Liver (tissue), 9 donors: ENCODE data around the gene CDK19. TPM values are rescaled to one million over a fixed set of nuclear protein-coding genes. Genes with fewer than 3 reads are reported as not detected.

Source experiments
- DNase-seq: peaks from one replicate; pipeline ENCODE4 v3.0.0-alpha.2; 2017; ENCODE audit warnings: low spot score
- H3K27ac ChIP-seq, 2 donors: one replicate each; pipeline ENCODE4 v1.7.0; 2013; ENCODE audit warnings: inconsistent platforms in 2 of 2, low read length in 2 of 2, control low read depth in 1 of 2, low read depth in 1 of 2, mild to moderate bottlenecking in 1 of 2
- H3K27me3 ChIP-seq, 4 donors: one replicate each; pipeline versions ENCODE4 v1.6.1 to v1.7.0; 2013; ENCODE audit warnings: low read length in 3 of 4, inconsistent platforms in 1 of 4, mild to moderate bottlenecking in 1 of 4, moderate library complexity in 1 of 4; ENCODE audit not compliant: control insufficient read depth in 4 of 4, insufficient read depth in 4 of 4
- H3K36me3 ChIP-seq, 4 donors: one replicate each; pipeline versions ENCODE4 v1.6.1 to v1.7.0; 2013; ENCODE audit warnings: low read length in 3 of 4, mild to moderate bottlenecking in 3 of 4, low read depth in 1 of 4, moderate library complexity in 1 of 4; ENCODE audit not compliant: control insufficient read depth in 4 of 4, insufficient read depth in 3 of 4
- H3K4me1 ChIP-seq, 4 donors: one replicate each; pipeline versions ENCODE4 v1.6.1 to v1.7.0; 2013; ENCODE audit warnings: low read length in 3 of 4, mild to moderate bottlenecking in 3 of 4, moderate library complexity in 1 of 4; ENCODE audit not compliant: control insufficient read depth in 4 of 4, insufficient read depth in 4 of 4
- H3K4me3 ChIP-seq, 3 donors: one replicate each; pipeline versions ENCODE4 v1.6.1 to v1.7.0; 2013; ENCODE audit warnings: low read length in 3 of 3, control low read depth in 1 of 3, low read depth in 1 of 3, mild to moderate bottlenecking in 1 of 3
- H3K9ac ChIP-seq, 2 donors: one replicate each; pipeline ENCODE4 v1.7.0; 2013; ENCODE audit warnings: low read length in 2 of 2, mild to moderate bottlenecking in 2 of 2, moderate library complexity in 2 of 2, control low read depth in 1 of 2, low read depth in 1 of 2
- H3K9me3 ChIP-seq, 4 donors: one replicate each; pipeline versions ENCODE4 v1.6.1 to v1.7.0; 2013; ENCODE audit warnings: low read length in 3 of 4; ENCODE audit not compliant: control insufficient read depth in 4 of 4
- EGR1 ChIP-seq, 2 donors: IDR thresholded peaks; 2 replicates each; pipeline ENCODE4 v1.6.1; 2016 to 2018; ENCODE audit warnings: antibody characterized with exemption in 2 of 2, low read depth in 2 of 2
- FOXA1 ChIP-seq: IDR thresholded peaks from 2 replicates; pipeline ENCODE4 v1.6.1; 2016; ENCODE audit warnings: antibody characterized with exemption
- FOXA2 ChIP-seq: IDR thresholded peaks from 2 replicates; pipeline ENCODE4 v1.6.1; 2016; ENCODE audit warnings: antibody characterized with exemption
- GABPA ChIP-seq, 2 donors: IDR thresholded peaks in 1 of 2; conservative IDR thresholded peaks in 1 of 2; 2 replicates each; pipeline ENCODE4 v1.6.1; 2016; ENCODE audit warnings: antibody characterized with exemption in 2 of 2, mild to moderate bottlenecking in 1 of 2, moderate library complexity in 1 of 2
- HNF4A ChIP-seq, 2 donors: conservative IDR thresholded peaks; 2 replicates each; pipeline ENCODE4 v1.6.1; 2016; ENCODE audit warnings: antibody characterized with exemption in 2 of 2, mild to moderate bottlenecking in 2 of 2
- HNF4G ChIP-seq: IDR thresholded peaks from 2 replicates; pipeline ENCODE4 v1.6.1; 2016; ENCODE audit warnings: antibody characterized with exemption
- JUND ChIP-seq, 2 donors: IDR thresholded peaks; 2 replicates each; pipeline ENCODE4 v1.6.1; 2016; ENCODE audit warnings: antibody characterized with exemption in 2 of 2
- NR2F2 ChIP-seq: IDR thresholded peaks from 2 replicates; pipeline ENCODE4 v1.6.1; 2016; ENCODE audit warnings: antibody characterized with exemption
- RAD21 ChIP-seq, 2 donors: IDR thresholded peaks; 2 replicates each; pipeline ENCODE4 v1.6.1; 2016; ENCODE audit warnings: antibody characterized with exemption in 2 of 2, mild to moderate bottlenecking in 2 of 2
- RXRA ChIP-seq, 2 donors: IDR thresholded peaks; 2 replicates each; pipeline ENCODE4 v1.6.1; 2017 to 2018; ENCODE audit warnings: antibody characterized with exemption in 2 of 2, mild to moderate bottlenecking in 1 of 2
- SP1 ChIP-seq: IDR thresholded peaks from 2 replicates; pipeline ENCODE4 v1.6.1; 2018; ENCODE audit warnings: antibody characterized with exemption, mild to moderate bottlenecking
- TAF1 ChIP-seq: conservative IDR thresholded peaks from 2 replicates; pipeline ENCODE4 v1.6.1; 2016; ENCODE audit warnings: antibody characterized with exemption, mild to moderate bottlenecking
- YY1 ChIP-seq: IDR thresholded peaks from 2 replicates; pipeline ENCODE4 v1.6.1; 2016; ENCODE audit warnings: antibody characterized with exemption, mild to moderate bottlenecking
- WGBS: extraction: QIAGEN DNeasy Blood & Tissue Kit; methylation state at CpG from one replicate; pipeline ENCODE4 v1.1.7; 2013; 5-methylcytosine and 5-hydroxymethylcytosine counted together
- polyA plus RNA-seq, 2 donors: library from polyadenylated mRNA; stranded (reverse) in 1 of 2; unstranded in 1 of 2; fragments of 200-250 nt in 1 of 2; fragments of >200 nt in 1 of 2; fragmentation: Nextera tagmentation in 1 of 2; extraction: Ambion mirVana in 1 of 2; gene quantifications; one replicate each; pipeline versions ENCODE4 v1.2.1 to v1.2.3, GENCODE V29; 2013 to 2015
- total RNA-seq, 2 donors: library from RNA; depleted of rRNA; stranded (reverse); fragments of >200 nt; gene quantifications; one replicate each; pipeline ENCODE4 v1.2.3, GENCODE V29; 2014
- TF ChIP-seq, protein P1 (sequence below): IDR thresholded peaks from 2 replicates; pipeline ENCODE4 v1.6.1; 2016; ENCODE audit warnings: antibody characterized with exemption
- TF ChIP-seq, protein P2 (sequence below): IDR thresholded peaks from 2 replicates; pipeline ENCODE4 v1.6.1; 2016; ENCODE audit warnings: antibody characterized with exemption
- TF ChIP-seq, protein P3 (sequence below): IDR thresholded peaks from 2 replicates; pipeline ENCODE4 v1.6.1; 2016; ENCODE audit warnings: antibody characterized with exemption, mild to moderate bottlenecking
- TF ChIP-seq, protein P4 (sequence below): fragments of 150-350 bp; IDR thresholded peaks from 2 replicates; pipeline ENCODE4 v1.5.1; 2017; ENCODE audit warnings: improper control_type of control experiment, low read depth, low read length; ENCODE audit not compliant: missing input control
- TF ChIP-seq, protein P5 (sequence below): IDR thresholded peaks from 2 replicates; pipeline ENCODE4 v1.6.1; 2016; ENCODE audit warnings: antibody characterized with exemption
- donor health status: healthy.
- donor health status: healthy.
- donor health status: healthy.
- donor health status: healthy.
- donor health status: healthy.

The CDK19 gene
- total and polyA plus RNA-seq, 4 donors = 1.8 to 7.6 (median 3.9) TPM

DNA sequence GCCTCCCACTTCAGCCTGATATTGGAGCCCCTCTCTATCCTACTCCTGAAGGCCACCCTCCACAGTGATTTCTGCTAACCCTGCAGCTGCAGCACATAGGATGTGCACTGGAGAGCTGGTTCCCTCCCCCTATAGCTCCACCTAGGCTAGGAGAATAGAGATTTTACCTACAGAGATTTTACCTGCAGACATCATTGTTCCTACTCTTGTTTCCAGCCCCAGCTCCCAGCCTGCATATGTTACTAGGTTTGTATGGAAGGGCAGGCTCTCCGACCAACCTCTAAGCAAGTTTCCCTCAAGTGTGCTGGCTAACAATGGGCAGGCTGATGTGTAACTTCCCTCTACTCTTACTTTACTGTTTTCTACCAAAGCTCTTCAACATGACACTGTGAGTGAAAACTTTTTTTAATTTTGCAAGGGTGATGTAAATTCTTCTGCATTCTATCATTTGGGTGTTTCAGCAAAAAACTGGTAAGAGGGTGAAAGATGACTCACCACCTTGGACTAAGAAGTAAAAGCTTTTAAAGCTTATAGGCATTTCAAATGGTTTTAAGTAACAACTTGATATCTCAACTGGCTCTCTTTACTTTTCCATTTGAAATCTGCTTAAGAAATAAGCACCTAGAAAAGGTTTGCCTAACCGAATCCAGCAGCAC is 106.8 kb downstream of the CDK19 start:
- DNase-seq = no peak
- Histone ChIP-seq H3K36me3 (no peaks in the 10 kb centered on the region), H3K9ac (no peak overlapping the region), H3K4me1 (peaks cover 8 to 16% (median 12%) of the 10 kb centered on the region in 4 donors), H3K27me3 (no peaks in the 10 kb centered on the region), H3K4me3 (no peak overlapping the region), H3K27ac (no peak overlapping the region), H3K9me3 (no peaks in the 10 kb centered on the region)
- 97% methylated on average over 2 of the region's 2 CpGs for WGBS
- TF ChIP-seq FOXA1 (no peak), GABPA (IDR thresholded peaks at IDR 0.05 in 1 of 2, conservative IDR thresholded peaks at IDR 0.05 in 1 of 2) (no peak), HNF4A (conservative IDR thresholded peaks at IDR 0.05) (no peak), RAD21 (IDR thresholded peaks at IDR 0.05) (no peak), JUND (IDR thresholded peaks at IDR 0.05) (no peak), SP1 (no peak), NR2F2 (no peak), TAF1 (no peak), EGR1 (IDR thresholded peaks at IDR 0.05; ENCODE audit: low read depth in 2 of 2) (no peak), FOXA2 (no peak), YY1 (no peak), RXRA (IDR thresholded peaks at IDR 0.05) (no peak), HNF4G (no peak)
- TF ChIP-seq, protein P1, sequence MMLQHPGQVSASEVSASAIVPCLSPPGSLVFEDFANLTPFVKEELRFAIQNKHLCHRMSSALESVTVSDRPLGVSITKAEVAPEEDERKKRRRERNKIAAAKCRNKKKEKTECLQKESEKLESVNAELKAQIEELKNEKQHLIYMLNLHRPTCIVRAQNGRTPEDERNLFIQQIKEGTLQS = no peak
- TF ChIP-seq, protein P2, sequence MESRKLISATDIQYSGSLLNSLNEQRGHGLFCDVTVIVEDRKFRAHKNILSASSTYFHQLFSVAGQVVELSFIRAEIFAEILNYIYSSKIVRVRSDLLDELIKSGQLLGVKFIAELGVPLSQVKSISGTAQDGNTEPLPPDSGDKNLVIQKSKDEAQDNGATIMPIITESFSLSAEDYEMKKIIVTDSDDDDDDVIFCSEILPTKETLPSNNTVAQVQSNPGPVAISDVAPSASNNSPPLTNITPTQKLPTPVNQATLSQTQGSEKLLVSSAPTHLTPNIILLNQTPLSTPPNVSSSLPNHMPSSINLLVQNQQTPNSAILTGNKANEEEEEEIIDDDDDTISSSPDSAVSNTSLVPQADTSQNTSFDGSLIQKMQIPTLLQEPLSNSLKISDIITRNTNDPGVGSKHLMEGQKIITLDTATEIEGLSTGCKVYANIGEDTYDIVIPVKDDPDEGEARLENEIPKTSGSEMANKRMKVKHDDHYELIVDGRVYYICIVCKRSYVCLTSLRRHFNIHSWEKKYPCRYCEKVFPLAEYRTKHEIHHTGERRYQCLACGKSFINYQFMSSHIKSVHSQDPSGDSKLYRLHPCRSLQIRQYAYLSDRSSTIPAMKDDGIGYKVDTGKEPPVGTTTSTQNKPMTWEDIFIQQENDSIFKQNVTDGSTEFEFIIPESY = no peak
- TF ChIP-seq, protein P3, sequence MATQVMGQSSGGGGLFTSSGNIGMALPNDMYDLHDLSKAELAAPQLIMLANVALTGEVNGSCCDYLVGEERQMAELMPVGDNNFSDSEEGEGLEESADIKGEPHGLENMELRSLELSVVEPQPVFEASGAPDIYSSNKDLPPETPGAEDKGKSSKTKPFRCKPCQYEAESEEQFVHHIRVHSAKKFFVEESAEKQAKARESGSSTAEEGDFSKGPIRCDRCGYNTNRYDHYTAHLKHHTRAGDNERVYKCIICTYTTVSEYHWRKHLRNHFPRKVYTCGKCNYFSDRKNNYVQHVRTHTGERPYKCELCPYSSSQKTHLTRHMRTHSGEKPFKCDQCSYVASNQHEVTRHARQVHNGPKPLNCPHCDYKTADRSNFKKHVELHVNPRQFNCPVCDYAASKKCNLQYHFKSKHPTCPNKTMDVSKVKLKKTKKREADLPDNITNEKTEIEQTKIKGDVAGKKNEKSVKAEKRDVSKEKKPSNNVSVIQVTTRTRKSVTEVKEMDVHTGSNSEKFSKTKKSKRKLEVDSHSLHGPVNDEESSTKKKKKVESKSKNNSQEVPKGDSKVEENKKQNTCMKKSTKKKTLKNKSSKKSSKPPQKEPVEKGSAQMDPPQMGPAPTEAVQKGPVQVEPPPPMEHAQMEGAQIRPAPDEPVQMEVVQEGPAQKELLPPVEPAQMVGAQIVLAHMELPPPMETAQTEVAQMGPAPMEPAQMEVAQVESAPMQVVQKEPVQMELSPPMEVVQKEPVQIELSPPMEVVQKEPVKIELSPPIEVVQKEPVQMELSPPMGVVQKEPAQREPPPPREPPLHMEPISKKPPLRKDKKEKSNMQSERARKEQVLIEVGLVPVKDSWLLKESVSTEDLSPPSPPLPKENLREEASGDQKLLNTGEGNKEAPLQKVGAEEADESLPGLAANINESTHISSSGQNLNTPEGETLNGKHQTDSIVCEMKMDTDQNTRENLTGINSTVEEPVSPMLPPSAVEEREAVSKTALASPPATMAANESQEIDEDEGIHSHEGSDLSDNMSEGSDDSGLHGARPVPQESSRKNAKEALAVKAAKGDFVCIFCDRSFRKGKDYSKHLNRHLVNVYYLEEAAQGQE = no peak
- TF ChIP-seq, protein P4, sequence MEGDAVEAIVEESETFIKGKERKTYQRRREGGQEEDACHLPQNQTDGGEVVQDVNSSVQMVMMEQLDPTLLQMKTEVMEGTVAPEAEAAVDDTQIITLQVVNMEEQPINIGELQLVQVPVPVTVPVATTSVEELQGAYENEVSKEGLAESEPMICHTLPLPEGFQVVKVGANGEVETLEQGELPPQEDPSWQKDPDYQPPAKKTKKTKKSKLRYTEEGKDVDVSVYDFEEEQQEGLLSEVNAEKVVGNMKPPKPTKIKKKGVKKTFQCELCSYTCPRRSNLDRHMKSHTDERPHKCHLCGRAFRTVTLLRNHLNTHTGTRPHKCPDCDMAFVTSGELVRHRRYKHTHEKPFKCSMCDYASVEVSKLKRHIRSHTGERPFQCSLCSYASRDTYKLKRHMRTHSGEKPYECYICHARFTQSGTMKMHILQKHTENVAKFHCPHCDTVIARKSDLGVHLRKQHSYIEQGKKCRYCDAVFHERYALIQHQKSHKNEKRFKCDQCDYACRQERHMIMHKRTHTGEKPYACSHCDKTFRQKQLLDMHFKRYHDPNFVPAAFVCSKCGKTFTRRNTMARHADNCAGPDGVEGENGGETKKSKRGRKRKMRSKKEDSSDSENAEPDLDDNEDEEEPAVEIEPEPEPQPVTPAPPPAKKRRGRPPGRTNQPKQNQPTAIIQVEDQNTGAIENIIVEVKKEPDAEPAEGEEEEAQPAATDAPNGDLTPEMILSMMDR = no peak
- TF ChIP-seq, protein P5, sequence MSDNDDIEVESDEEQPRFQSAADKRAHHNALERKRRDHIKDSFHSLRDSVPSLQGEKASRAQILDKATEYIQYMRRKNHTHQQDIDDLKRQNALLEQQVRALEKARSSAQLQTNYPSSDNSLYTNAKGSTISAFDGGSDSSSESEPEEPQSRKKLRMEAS = no peak
